ENCODE measurements around the gene UNC13C.

UNC13C gene

GRCh38 chr15:54482251-54482650, 504.0 kb downstream of the UNC13C start:
- DNase-seq (ENCODE audit: low read depth), result no peak

- no peak for DNase-seq (ENCODE audit: low read depth)
Observed at GRCh38 chr15:54500330-54500729, 522.1 kb downstream of the UNC13C start.

DNA sequence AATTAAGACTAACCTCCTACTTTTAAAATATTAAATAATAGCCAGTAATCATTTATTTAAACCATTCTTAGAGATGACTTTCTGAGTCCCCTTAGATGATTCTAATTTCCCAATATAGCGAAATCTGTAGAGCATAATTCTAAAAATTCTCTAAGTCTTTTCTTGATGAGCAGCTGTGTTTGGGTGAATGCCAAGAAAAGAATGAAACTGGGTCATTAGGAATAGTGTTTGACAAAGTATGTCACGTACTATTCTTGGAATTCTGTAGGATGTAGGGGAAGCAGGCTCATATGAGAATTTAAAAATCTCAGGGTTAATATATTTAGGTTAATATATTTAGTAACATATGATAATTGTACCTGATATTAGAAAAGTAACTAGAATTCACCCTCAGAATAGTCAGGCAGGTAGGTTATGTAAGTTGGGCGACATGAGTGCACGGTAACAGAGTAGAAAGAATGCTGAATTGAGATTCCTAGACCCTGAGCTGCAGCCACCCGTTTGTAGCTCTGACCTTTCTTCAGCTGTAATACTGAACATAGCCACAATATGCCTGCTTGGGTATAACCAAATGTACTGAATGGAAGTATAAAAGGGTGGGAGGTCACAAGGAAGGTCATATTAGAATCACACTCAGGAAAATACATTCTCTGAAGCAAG, 524.3 kb downstream of the UNC13C start:
- no peak for DNase-seq (ENCODE audit: low read depth)

DNA sequence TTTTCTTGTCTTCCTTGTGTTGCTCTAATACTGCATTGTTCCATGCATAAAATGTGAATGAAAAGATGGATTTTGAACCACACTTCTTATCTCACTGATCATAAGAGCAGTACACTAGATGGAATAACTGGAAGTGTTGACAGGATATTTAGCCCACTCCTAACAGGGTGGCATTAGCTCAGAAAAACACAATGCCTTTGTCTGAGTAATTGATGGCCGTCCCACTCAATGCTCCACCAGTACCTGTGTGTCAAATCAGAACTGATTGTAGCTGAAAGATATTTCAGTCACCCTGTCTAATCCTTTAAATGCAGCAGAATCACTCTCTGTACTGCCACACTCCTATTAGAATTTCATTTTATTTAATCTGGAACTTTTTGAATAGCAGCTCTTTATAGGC, 526.5 kb downstream of the UNC13C start:
- no peak for DNase-seq (ENCODE audit: low read depth)

GRCh38 chr15:54506977-54507524, 528.8 kb downstream of the UNC13C start:
- DNase-seq (ENCODE audit: low read depth), result no peak

DNA sequence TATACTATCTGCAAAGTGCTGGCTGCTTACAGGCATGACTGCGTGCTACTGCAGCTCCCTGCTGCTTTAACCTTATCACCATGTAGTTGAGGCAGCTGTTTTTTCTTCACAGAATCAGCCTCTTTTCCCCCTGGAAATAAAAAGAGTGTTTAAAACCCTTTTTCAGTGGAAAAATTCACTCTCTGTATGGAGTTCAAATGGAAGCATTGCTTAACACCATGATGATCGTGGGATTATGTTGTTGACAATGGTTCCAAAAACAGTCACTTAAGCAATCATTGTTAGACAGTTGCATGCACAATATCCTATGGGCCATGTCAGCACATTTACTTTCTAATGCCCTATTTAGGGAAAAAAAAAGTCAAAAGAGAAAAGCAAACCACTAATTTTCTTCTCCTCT, 536.4 kb downstream of the UNC13C start:
- no peak for DNase-seq (ENCODE audit: low read depth)

GRCh38 chr15:54515664-54516582, 537.7 kb downstream of the UNC13C start:
- no peak for DNase-seq (ENCODE audit: low read depth)

DNA sequence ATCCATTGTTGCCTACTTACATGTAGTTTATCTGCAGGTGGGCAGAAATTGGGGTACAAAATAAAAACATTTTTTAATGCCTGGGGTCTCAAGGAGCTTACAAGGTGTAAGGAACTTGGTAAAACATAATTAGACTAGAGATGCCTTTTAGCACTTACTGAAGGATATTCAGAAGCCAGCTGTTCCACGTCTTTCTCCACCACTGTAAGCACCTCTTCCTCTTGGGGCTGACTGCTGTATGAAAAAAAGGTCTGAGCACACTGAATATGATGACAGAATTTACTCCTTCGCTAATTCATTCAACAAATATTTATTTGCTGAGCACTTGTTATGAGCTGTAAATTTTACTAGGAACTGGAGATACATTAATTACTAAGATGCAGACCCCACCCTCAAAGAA, 539.1 kb downstream of the UNC13C start:
- no peak for DNase-seq (ENCODE audit: low read depth)

DNA sequence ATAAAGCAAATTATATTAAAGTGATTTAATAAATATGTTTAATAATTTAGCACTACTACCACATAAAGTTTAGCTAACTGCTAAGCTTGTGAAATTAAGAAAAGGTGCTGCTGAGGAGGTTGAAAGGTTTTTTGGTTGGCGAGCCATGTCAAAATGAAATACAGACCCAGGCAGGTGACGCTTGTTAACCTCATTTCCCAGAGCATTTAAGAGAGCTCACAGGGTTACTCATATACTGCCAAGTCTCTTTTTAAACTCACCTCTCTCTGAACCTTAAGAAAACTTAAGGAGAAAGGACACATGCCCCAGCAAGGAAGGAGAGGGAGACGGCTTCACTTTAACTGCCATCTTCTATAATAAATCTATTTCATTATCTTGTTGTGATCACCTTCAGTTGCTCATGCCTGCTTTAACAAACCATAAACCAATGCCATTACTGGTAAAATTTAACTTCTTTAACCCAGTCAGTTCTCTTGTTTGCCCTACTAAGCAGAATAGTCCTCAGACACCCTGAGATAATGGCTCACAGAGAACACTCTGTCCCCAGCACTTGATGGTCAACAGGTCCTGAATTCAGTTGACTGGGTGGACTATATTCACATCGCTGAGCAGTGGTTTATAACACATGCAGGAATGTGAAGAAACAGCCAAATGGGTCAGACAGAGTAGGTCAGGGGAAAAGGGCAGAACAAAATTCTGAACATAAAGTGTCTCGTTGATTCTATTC, 540.1 kb downstream of the UNC13C start:
- no peak for DNase-seq (ENCODE audit: low read depth)

- DNase-seq (ENCODE audit: low read depth), result no peak
Observed at GRCh38 chr15:54519577-54519976, 541.3 kb downstream of the UNC13C start.

DNA sequence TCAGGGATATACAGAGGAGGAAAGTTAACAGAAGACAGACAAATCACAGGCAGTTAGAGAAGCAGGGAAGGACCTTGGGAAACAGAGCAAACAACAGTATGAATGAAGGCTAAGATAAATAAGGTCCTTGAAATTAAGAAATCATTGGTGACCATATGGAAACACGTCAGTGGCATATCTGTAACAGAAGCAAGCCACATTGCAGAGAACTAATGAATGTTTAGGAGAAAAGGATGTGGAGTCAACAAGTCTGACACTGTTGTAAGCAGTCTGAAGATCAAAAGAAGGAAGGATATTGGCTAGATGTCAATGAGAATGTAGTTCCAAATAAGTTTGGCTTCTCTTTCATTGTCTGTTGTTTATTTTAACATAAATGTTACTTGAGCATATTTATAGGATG, 542.4 kb downstream of the UNC13C start:
- DNase-seq (ENCODE audit: low read depth), result no peak

DNA sequence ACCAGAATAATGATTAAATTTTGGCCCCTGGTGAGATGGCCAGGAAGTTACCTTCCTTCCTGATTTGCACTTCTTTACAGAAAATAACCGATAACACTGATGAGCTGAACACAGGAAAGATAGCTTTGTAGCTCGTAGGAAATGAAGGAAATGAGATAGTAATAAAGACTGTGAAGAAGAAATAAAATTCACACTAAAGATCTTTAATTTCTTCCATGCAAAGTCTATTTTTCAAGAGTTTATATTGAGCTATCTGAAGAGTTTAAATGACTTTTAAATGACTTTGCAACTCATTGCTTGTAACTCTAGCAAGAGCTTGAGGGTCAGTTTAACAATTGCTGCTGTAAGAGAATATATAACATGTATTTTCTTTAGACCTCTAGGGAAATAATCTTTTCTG, 543.0 kb downstream of the UNC13C start:
- DNase-seq (ENCODE audit: low read depth), result no peak

DNA sequence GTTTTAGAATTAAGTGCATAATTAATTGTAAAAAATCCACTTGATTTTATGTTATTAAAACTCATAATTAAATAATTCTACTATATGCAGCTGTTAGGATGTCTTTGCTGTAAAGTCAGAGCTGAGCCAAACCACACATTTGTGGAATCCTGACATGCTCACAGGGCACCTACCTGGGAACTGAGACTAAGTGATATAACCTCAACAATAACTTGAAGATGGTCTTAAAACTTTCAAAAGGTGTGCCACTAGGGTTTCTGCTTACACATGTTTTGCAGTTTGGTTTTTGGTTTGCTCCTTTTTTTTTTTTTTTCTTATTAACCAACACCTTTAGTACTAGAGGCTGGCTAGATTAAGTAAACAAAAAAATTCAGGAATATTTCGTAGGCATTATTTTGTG, 549.8 kb downstream of the UNC13C start:
- no peak for DNase-seq (ENCODE audit: low read depth)

GRCh38 chr15:54540721-54541120, 562.5 kb downstream of the UNC13C start:
- no peak for DNase-seq (ENCODE audit: low read depth)

DNA sequence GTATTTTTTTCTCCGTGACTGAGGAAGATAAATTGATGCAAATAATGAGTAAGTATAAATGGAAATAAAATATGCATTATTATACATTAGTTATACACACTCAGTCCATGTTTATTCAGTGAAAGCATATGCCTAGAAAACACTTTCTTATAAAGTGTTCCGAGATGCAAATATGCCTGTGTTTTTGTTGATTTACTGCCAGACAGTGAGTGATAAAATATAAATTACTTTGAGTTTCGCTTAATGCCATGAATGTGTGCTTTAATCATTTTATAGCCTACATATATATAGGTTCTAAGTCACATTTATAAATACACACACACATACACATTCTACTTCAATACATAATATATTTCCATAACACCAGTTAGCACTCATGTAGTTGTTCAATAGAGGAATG, 569.2 kb downstream of the UNC13C start:
- no peak for DNase-seq (ENCODE audit: low read depth)

GRCh38 chr15:54550954-54551353, 572.7 kb downstream of the UNC13C start:
- DNase-seq (ENCODE audit: low read depth), result no peak

- no peak for DNase-seq (ENCODE audit: low read depth)
Observed at GRCh38 chr15:54556231-54556630, 578.0 kb downstream of the UNC13C start.

DNA sequence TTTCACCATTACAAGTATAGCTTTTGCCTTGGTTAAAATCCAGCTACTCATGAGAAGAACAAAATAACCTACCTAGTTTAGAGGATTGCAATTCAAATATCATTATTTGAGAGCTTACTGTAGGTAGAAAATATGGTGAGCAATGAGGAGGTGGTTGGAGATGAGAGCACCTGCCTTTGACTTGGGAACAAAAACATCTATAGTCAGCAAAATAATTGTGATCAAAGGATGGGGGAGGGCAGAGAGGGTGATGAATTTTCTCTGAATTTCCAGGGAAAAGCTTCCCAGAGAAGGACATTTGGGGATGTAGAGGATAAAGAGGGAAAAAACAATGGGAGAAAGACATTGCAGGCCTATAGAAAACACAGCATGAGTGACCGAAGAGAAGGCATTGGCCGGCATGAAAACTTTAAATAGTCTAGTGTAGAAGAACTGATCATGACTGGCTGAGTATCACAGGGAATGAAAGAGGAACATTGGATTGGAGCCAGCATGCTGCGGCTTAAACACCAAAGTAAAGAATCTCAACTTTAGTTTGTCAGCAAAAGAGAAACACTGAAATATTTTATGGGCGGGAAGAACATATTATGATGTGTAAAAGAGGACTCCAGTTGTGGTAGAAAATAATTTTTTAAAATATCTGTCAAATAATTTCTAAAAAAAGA, 581.3 kb downstream of the UNC13C start:
- DNase-seq (ENCODE audit: low read depth), result no peak

DNA sequence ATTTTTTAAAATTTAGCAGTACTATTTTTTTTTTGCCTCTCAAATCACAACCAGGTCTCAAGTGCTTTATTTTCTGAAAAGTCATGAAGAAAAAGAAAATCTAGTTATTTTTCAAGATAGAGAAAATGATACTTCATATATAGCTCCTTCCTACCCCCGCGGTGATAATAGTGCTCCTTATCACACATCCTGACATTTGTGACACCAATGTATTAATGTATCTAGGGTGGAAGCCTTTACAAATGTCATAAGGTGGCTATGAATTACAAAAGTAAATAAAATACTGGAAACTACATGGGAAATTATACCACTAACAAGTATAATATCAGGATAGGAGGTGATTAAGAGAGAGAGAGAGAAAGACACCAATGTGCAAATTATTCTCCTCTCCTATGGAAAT, 582.2 kb downstream of the UNC13C start:
- DNase-seq (ENCODE audit: low read depth), result no peak

DNA sequence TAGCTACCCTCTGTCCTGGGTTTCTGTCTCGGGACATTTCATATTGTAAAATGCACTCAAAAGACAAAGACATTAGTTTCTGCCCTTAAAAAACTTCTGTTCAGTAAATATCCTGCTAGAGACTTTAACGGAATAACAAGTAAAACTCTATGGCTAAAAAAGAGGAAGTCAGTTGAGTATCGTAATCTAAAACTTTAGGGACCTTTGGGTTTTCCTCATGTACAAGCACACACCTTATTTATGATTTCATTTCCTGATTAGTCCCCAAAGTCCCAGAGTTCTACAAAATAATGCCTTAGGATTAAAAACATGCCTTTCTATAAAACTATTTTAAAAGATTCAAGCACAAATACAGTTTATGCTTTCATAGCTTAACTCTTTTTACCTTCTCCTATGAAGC, 585.9 kb downstream of the UNC13C start:
- DNase-seq (ENCODE audit: low read depth), result no peak

DNA sequence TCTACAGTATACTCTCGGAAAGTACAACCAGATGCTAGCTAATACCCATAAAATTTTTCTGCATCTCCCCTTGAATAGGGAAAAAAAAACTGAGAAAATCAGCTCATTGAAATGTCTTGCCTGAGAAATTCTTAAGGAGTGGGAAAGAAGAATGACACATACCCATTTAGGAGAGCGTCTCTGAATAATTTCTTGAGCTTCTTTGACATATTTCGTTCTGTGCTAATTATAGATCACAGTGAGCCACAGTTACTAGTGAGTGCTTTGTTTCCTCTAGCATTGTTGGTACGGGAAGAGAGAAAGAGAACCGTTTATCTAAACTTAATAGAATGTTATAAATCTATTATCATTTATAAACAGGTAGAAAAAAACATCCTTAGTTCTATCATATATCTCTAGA, 588.4 kb downstream of the UNC13C start:
- DNase-seq (ENCODE audit: low read depth), result no peak

DNA sequence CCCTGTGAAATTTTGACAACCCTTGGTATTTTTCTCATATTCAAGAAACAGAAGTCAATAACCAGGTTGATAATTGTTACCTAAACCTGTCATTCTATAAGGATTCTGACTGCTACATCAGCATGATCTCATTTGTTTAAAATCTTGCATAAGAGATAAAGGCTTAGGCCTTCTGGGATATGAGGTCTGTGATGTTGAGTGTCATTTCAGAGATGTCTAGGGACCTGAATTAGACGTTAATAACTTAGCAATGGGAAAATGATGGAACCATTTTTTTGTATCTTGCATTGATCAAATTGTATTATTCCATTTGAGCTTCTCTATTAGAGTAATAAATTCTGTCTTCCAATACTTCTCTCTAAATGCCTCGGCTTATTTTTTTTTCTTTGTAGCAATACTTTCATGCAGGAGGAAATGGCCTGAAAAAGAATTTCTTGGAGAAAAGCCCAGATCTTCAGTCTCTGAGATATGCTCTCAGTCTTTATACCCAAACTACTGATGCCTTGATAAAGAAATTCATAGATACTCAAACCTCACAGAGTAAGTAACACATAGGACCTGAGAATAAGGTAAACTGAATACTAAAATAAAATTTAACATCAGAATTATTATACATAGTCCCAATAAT, 589.3 kb downstream of the UNC13C start:
- DNase-seq (ENCODE audit: low read depth), result no peak
